GM18909 (cell line): ENCODE data around the gene TGFBI.

Source experiments
- ATAC-seq: cut with Tn5 transposase; IDR thresholded peaks from one replicate; pipeline ENCODE4 v1.9.1; 2021; ENCODE audit warnings: mild to moderate bottlenecking; ENCODE audit not compliant: unreplicated experiment, poor library complexity

TGFBI gene

DNA sequence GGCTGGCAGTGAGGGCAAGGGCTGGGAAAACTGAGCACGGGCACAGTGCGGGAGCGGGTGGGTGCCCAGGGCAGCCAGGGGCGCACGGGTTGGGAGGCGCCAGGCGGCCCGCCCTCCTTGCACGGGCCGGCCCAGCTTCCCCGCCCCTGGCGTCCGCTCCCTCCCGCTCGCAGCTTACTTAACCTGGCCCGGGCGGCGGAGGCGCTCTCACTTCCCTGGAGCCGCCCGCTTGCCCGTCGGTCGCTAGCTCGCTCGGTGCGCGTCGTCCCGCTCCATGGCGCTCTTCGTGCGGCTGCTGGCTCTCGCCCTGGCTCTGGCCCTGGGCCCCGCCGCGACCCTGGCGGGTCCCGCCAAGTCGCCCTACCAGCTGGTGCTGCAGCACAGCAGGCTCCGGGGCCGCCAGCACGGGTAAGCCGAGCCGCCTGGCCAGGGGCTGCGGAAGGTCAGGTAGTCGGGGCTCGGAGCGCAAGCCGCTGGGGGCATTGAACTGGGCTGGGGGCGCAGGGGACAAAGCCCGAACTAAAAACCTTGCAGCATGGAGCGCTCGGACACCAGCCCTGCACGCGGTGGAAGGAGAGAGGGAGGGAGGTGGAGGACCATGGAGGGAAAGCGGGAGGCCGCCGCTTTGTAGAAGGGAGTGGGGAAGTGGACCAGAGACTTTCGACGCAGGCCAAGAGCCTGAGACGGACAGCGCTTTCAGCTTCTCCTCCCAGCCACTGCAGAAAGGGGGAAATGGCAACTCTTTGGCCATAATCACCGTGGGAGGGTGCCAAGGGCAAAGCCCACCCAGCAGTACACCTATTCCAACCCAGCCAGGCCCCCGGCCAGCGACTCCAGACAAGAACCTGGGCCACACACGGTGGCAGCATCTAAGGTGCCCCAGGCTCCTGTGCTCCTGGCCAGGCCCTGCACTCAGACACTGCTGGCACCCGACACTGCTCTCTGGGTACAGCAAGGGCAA is at the start of gene TGFBI:
Gene TGFBI, plus strand, starts transcription at position 207 of the 961 bp plus-strand sequence. Its CDS starts 68 bp downstream, at position 275.
- peak; percentile 73 for ATAC-seq

DNA sequence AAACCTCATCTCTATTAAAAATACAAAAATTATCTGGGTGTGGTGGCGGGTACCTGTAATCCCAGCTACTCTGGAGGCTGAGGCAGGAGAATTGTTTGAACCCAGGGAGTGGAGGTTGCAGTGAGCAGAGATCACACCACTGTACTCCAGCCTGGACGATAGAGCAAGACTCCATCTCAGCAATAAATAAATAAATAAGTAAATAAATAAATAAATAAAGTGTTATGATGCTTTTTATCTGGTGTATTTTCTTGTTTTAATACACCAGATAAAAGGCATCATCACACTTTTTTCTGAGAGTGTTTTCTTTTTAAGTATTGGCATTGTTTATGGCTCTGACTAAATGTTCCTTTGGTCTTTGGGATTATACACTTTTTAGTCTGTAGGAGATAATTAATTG is 49.8 kb upstream of the TGFBI start:
- ATAC-seq = no peak

DNA sequence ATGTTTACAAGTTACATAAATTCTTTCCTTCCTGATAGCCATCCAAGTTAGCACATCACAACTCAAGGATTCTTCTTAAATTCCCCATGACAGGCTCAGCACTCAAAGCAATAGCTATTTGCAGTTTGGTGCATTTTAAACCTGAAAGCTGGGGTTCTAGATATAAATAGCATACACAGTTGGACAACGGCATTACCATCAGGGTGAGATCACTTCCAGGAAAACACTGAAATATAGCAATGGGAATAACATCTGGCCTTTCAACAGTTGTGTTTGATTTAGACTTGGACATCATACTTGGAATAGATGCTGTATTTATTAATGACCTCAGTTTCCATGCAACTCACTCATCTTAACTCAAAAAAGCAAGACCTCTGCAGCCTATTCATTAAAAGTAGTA is 49.3 kb upstream of the TGFBI start:
- no peak for ATAC-seq

DNA sequence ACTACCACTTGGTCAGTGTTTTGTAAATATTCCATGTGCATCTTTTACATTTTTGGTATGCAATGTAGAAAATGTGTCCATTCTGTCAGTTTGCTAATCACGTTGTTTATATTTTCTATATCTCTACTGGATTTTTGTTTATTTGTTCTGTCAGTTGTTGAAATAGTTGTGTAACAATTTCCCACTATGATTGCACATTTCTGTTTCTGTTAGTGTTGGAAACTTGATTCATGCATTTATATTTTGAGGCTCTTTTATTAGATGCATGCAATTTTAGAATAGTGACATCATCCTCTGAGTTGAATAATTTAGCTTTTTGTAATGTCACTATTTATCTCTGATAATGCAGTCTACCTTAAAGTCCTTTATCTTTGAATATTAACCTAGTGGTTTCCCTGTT is 48.2 kb upstream of the TGFBI start:
- ATAC-seq = no peak

DNA sequence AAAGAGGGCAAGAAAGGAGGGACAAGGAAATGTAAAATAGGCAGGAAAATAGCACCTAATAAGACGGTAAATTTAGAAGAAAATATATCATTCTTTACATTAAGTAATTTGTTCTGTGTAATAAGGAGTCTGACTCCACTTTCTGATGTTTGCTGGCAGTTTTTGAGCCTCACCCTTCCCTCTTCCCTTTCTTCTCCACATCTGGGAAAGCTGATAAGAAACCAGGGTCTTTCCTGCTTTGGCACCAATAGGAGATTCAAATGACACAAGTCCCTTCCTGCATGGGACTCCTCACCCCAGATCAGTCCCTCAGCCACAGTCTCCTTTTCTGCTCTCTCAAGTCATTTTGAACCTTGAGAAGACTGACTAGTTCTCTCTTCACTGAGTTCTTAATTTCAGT is 42.8 kb upstream of the TGFBI start:
- no peak for ATAC-seq

DNA sequence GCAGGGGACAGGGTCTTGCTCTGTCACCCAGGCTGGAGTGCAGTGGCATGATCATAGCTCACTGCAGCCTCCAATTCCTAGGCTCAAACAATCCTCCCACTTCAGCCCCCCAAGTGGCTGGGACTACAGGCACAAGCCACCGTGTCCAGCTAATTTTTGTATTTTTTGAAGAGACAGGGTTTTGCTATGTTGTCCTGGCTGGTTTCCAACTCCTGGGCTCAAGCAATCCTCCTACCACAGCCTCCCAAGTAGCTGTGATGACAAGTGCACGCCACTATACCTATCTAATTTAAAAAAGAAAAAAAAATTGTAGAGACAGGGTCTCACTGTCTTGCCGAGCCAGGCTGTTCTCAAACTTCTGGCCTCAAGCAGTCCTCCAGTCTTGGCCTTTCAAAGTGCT is 42.4 kb upstream of the TGFBI start:
- ATAC-seq = no peak

DNA sequence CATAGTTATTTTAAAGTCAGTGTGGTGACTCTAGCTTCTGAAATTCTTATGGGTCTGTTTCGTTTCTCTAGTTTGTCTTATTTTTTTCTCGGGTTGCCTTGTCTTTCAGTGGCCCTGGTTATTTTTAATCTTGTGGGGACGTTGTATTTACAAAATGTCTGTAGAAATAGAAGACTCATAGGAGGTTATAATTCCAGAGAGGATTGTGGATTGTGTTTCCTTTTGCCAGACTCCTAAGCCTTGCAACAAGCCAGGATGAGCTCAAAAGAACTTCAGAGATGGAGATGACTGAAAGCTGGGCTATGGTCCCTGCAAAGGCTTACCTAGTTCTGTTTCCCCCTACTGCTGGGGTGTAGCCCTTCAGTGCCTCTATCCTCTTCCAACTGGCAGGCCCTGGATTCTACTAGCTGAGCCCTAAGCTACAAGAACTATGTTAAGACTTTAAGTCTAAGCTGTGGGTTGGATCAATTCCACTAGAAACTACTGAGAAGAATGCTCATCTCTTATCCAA is 41.8 kb upstream of the TGFBI start:
- ATAC-seq = no peak

DNA sequence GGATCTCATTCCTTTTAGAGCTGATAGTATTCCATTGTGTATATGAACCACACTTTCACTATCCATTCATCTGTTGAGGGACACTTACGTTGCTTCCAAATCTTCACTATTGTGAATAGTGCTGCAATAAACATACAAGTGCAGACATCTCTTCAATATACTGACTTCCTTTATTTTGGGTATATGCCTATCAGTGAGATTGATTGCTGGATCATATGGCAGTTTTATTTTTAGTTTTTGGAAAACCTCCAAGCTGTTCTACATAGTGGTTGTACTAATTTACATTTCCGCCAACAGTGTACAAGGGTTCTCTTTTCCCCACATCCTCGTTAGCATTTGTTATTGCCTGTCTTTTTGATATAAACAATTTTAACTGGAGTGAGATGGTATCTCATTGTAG is 40.2 kb upstream of the TGFBI start:
- ATAC-seq = no peak

DNA sequence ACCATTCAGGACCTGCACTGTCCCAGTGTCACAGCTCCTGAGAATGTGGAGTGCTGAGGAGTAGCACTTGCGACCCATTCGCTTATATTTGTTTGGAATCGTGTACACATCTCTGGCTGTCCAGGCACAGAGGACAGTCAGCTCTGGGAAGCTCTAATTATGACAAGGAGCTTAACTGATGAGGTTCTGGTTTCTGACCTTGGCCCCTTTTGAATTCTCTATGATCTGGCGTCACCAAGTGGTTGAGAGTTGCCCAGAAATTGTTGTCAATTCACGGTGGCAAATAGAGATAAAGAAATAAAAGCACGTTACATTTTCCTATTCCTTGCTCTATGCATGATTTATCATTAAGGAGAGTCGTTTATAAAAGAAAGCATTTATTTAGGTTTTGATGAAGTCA is 39.1 kb upstream of the TGFBI start:
- ATAC-seq = no peak

DNA sequence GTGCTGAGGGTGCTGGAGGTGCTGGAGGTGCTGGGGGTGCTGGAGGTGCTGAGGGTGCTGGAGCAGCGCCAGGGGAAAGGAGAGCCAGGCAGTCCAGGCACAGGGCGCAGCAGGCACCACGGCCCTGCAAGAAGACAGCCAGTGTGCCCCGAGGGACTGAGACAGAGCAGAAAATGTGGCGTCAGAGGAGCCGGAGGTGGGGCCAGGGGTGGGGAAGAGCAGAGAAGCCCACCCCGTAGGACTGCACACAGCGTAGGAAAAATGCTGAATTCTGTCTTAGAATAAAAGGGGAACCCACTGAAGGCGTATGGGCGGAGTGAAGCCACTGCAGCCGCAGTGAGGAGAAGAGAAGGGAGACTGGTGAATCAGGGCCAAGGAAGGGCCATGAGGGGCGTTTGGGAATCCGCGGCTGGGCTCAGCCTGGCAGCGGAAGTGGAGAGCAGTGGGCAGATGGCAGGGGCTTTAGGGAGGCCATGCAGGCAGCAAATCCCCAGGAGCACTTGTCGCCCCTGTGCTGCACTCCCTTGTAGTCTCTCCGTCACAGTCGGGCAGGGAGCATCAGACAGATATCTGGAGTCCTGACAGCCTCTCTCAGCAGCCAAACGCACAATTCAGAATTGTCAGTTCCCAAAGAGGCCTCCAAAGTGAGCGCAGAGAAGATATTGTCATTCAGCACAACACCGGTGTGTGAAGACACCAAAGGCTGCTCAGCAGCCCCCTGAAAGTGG is 38.1 kb upstream of the TGFBI start:
- ATAC-seq = no peak

DNA sequence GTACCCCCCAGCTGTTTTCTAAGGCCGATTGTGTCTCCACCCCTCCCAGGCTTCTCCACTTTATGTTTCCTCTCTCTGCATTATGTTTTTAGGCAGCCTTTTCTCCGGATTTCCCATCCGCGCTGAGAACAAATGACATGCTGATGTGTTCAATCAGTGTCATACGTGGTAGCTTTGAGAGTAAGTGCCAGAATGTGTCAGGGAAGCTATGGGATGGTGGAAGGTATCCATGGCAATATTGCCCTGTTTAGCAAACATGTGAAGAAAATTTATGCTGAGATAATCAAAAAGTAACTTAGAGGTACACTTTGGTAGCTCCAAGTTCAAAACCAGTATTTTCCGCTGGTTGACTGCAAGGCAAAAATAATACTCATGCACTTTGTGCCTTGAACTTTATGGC is 37.4 kb upstream of the TGFBI start:
- ATAC-seq = no peak

DNA sequence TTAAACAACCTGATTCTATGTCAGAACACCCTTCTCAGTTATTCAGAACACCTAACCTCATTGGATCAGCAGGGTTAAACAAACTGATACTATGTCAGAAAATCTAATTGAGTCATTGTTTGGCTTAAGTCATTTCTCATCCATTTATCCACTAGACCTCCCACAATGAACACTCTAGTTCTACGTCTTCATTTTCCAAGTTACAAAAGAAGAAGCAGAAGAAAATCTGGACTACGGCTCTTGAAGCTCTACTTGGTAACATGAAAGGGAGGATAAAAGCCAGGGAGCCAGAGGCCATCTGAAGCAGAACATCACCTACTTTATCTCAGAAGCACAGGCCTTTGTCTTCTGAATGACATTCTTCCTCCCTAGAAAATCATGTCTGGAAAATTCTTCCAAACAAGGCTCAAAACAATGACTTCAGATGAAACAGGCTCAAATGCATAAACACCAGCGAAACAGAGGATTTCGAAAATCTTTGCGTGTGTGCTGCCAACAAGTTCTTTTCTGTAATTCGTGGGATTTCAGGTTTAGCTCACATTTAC is 35.4 kb upstream of the TGFBI start:
- no peak for ATAC-seq

DNA sequence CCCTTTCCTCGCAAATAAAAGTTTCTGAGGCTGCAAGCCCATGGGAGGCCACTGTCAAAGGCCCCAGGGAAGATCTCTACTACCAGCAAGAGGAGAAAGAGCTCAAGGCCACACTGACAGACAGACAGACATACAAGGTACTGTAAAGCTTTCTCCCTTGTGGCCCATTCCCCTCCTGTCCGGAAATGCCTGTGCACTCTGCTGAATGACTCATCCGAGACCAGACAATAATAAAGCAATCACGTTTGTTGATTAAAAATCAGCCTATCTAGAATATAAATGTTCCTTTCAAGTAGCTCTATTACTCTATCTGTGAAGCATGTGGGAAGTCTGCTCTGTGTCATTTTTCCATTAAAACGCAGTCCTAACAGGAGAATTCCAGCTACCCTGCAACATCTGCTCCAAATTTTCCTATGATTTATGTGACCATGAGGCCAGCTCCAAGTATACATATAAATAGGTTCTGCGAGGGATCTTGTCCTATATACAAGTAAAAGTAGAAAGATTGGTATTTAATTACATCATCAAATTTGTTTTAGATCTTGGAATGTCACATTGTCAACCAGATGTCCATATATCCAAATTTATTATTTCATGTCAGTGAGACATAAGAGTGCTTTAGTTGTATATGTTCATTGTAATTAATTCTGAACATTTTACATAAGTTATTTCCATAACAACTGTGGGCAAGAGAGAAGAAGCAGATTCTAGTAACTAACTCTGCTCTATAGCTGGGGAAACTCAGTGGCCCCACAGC is 34.7 kb upstream of the TGFBI start:
- no peak for ATAC-seq

DNA sequence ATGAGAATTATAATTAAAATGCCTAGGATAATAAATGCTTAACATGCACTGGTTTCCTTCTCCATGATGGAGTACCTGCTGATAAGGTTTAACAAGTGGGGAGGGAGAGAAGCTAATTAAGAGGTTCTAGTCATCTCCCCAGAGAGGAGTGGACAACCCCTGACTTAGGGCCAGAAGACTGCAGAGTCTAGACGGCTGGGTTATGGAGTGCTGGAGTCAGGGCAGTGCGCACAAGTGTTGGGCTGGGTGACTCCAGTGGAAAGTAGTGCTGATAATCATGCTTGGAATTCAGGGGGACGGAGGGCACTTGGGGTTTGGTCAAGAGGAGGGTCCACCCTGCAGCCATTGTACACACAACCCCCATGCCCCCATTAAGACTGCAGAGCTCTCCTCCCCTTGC is 32.8 kb upstream of the TGFBI start:
- no peak for ATAC-seq

DNA sequence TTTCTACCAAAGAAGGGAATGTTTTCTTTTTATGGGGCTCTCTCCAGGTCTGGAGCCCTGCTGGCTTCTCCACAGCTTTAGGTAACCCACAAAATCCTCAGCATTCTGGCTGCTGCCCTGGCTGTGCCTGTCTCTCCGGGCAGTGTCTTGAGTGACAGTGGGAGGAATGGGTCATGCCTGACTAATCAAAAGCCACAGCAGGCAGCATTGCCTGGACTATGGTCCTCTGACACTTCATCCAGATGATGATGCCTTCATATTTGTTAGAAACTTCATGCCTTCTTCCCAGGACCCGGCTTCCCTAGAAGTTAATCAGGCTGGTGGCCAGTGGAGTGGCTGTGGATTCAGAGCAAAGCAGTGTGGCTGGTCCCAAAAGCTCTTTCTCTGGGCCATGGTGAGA is 32.2 kb upstream of the TGFBI start:
- no peak for ATAC-seq

DNA sequence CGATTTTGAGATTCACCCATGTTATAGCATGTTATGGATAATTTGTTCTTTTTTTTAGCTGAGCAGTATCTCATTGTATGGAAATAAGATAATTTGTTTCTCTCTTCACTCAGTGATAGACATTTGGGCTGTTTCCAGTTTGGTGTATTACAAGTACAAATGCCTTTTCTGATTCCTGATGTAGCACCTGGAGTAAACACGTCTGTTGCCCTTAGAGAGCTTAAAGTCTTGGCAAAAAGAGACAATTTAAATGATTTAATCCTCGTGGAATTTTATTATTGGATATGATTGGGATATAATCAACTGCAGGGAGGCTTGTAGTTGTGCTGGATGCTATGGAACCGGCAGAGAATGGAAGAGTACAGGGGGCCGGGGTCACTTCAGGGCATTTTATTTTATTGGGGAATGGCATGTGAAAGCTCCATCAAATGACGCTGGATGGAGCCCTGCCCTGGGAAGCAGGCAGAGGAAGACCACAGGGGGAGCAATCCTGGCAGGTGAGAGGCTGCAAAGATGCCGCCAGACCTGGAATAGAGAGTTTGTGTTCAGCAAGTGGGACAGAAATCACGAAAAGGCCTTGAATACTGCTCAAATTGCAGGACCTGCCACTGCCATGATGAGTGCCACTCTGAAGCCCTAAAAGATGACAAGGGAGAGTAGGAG is 31.0 kb upstream of the TGFBI start:
- ATAC-seq = no peak

DNA sequence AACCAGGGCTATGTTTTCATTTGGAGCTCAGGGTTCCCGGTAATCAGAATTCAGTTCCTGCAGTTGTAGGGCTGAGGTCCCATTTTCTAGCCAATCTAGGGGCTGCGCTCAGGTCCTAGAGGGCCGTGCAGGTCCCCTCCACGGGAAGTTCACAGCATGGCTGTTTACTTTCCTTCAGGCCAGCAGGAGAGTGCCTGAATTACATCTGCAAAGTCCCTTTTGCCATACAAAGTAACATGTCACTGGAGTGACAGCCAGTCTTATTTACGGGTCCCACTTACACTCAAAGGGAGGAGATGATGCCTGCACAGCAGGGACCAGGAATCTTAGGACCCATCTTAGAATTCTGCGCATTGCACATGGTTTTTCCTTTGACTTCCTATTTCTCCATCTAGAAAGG is 29.9 kb upstream of the TGFBI start:
- ATAC-seq = no peak

DNA sequence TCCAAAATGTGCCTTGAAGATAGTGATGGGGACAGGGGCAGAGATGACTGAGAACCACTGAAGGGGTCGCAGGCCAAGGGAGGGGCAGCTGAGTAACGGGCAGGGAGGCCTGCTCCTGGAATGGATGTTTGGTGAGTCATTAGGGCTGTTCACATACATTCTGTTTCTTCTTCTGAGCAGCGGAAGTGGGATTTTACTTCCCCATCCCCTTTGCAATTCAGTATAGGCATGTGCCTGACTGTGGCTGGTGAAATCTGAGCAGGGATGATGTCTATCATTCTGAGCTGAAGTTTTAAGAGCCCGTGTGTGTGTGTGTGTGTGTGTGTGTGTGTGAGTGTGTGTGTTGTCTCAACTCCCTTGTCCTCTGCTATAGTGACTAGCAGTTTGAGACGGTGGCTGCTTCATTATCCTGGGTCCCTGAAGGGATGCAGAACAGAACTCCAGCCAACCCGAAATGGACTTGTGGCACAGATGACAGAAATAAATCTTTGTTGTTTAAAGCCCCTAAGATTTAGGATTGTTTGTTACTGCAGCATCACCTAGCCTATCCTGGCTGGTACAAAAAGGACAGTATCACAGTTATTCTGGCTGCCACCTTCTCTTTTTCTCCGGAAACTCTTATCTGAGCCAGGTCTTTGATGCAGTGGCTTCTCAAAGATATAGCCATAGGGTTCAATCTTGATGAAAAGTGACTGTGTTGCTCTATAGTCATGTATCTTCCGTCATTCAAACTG is 29.2 kb upstream of the TGFBI start:
- ATAC-seq = no peak

DNA sequence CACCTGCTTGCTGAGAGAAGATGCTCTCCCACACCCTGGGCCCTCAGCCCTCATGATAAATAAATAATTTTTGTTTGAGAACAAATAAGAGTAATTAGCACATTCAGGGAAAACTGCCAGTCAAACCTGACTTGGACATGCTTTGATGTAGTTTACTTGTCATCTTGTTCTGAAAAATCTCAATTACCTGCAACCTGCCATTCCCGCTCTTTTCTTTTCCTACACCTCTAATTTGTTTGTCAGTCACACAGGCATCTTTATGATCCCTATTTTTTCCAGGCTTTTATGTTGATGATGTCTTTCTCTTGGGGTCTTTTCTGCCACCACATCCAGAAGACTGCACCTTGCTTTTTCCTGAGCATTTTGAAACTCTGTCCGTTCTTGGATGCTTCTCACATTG is 28.6 kb upstream of the TGFBI start:
- ATAC-seq = no peak
